GM18868 (cell line): ENCODE data around the gene ARF1.
"Not testable (repeated sequence)": the region's sequence is repeated elsewhere in the genome, so short reads cannot be mapped to it uniquely, and the experiment has no call there.

Experiments
- ATAC-seq: cut with Tn5 transposase; IDR thresholded peaks from one replicate; pipeline ENCODE4 v1.9.1; 2021; ENCODE audit warnings: mild to moderate bottlenecking, moderate library complexity; ENCODE audit not compliant: unreplicated experiment

The ARF1 gene

DNA sequence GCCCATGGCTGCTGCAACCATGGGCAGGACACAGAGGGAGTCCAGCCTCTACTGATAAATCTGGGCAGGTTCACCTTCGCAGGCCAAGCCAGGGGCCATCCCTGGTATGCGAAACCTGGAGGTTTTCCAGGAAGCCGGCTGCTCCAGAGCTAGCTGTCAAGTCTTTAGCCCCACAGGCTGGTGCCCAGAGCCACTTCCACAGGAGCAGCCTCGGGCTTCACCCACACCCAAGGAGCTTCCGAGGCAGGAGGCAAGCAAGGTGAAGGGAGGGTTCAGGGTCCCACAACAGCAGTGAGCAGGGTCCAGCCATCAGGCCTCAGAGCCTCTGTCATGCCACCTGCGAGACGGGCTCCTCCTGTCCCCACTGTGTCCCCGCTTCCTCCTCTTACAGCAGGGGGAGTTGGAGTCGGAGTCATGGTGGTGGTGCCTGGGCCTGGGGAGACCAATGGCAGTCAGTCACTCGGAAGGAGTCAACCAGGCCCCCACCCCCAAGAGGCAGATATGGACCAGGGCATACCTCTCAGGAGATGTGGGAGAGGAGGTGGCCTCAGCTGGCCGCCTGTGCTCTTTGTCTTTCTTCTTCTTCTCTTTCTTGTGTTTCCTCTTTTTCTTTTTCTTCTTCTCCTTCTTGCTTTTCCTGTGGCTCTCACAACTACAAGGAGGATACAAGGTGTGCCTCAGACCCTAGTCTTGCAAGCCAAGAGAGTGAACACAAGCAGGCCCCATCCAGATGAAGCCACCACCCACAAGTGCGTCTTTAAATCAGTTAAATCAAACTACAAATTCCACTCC is 18.5 kb downstream of the ARF1 start:
- no peak for ATAC-seq

DNA sequence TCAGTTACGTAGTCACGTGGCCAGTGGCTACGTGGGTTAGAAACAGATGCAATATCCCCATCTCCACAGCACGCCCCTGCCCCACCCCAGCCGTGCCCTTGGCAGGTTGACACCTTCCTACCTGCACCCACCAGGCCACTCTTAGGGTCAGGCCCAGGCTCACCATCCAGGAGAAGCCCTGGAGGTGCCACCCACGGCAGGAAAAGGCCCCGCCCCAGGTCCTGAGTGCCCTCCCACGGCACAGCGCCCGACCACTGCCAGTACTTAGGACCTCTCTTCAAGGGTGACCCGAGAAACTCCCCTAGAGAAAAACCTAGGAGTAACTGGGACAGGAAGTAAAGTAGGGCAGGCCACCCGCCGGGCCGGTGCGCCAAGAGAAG is 19.1 kb downstream of the ARF1 start:
- no peak for ATAC-seq

DNA sequence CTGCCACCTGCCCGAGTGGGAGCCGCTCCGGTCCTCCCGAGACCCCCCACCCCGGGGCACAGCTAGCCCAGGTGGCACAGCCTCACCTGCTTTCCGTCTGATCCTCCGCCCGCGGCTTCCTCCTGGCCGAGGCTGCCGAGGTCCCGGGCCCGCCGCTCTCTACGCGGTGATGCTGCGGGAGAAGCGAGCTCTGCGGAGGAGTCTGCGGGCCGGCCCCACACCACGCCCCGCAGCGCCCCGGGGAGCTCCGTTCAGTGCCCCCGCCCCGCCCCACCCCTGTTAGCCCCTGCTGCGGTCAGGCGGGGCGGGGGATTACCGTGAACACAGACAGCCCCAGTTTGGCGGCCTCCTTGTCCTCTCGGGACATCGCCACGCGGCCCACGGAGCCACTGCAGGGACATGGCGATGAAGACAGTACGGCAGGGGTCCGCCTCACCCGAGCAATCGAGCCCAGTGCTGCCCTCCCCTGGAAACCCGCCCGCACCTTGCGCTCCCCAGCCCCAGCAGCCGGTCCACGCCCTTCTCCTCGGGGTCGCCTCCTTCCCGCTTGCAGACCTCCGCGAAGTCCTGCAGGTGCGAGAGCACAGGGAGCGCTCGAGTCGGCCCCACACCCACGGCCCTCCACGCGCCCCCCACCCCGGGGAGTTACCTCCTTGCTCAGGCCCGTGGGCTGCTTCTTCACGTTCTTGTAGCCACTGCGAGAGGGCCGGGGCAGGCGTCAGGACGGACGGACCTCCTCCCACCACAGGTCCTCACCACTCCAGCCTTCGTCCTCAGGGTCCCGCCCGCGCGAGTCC is 19.7 kb downstream of the ARF1 start:
- ATAC-seq = peak; percentile 32

DNA sequence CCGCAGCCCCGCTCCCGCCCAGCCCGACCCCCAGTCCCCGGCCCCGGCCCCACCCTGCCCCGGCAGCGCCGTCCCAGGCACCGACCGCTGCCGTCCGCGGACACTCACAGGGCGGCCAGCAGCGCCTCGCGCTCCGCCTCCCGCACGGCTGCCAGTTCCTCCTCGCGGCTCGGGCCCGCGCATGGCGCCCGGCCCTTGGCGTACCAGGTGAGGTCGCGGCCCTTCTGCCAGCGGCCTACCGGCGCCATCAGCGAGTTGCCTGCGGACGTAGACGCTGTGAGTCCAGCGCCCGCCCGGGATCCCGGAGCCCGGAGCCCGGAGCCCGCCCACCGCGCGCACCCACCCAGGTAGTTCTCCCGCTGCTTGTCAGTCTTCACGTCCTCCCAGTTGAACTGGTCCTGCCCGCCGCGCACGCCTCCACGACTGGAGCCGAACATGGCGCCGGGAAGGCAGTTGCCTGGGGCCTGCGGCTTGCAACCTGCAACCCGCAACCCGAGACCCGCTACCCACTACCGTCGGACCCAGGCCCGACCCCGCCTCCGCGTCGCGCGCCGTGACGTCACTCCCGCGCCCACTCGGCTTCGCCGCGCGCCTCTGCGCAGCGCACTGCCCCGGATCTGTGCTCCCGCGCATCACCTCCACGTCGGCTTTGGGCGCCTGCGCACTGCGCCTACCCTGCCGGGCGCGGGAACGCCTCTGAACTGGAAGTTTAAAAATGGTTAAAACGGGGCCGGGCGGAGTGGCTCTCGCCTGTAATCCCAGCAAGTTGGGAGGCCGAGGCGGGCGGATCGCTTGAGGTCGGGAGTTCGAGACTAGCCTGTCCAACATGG is 20.5 kb downstream of the ARF1 start, which contains the start of gene C1orf35:
Gene C1orf35, minus strand, starts transcription at position 535 of the 830 bp plus-strand sequence. Its CDS starts 98 bp downstream, at position 437.
- ATAC-seq = peak; percentile 76

DNA sequence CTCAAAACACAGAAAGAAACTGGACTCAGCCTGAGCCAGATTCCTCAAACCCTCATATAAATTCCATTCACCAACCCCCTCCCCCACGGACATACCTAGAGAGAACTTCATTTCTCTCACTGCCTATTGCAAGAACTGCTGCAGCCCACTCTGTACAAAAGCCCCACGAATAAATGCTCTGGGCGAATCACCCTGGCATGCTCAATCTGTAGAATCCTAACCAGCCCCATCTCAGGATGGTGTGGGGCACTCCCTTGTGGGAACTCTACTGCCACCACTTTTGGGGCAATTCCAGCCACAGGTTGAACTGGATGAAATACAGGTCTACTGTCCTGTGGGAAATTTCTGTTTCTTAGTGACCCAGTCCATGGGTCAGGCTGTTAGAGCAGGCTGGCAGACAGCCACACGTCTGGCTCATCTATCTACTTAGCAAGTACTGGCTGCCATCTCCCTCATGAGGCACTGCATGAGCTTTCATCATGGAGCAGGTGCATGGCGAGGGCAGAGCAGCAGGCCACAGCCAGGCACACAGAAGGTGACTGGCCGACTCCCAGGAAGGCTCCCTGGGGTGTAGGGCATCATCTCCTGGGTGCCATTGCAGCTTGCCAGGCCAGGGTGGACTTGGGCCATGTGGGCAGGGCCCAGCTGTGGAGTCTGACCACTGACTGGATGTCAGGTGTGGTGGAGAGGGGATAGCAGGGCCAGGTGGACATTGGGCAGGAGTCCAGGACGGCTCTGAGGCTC is 22.2 kb downstream of the ARF1 start:
- ATAC-seq = no peak

DNA sequence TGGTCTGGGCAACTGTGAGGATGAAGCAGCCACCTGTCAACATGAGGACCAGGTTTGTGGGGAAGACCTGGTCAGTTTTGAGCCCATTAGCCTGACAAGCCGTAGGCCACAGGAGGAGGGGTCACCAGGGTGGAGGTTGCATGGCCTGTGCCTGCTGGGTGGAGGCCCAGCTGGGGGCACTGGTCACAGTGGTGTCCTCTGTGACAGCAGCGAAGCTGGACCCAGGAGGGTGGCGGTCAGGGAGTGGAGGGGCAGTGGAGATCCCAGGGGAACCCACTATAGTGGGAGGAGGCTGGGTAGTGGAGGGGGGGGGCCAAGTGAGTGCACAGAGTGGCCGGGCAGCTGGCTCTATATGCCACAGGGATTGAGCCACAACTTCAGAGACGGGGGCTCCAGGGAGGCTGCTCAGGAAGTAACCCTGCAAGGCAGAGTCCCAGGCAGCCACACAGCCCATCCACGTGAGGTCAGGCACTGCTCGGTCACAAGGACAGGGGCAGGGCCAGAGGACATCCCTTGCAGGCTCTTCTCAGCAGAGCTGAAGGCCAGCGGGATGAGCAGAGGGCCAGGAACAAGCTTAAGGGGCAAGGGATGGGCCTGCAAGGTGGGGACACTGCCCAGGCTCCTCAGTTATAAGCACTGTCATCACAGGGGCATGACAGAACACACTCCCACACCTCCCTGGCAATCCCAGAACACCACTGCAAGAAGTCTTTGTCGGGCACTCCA is 22.9 kb downstream of the ARF1 start:
- no peak for ATAC-seq

DNA sequence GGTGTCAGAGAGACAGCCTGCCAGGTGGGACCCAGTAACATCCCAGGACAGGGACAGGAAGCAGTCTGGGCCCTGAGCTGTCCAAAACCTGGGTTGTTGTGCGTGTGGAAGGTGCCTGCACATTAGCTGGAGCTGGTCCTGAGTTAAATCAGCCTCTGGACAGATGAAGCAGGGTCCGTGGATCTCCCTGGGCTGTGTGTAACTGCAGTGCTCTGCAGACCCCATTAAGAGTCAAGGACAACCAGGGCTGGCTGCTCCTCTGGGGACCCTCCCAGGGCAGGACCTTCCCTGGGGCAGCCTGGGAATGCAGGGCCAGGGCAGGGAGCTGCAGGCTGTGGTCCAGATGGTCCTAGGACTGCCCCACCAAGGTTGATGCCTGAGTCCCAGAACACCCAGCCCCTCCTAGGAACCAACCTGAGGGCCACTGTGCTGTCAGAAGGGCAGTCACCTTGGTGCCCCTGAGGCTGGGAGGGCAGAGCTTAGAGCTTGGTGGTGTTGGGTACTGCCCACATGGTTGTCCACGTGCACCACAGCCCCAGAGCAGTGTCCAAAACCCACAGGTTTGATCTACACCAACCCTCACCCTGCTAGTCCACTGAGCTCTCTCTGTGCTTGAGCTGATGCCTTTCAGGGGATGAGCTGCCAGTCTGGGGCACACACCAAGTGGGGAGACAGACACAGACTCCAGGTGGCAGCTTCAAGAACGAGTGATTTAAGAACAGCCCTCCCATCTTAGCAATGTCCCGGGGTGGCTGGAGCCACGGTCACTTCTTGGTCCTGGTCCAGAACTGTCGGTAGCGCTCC is 23.7 kb downstream of the ARF1 start:
- no peak for ATAC-seq

DNA sequence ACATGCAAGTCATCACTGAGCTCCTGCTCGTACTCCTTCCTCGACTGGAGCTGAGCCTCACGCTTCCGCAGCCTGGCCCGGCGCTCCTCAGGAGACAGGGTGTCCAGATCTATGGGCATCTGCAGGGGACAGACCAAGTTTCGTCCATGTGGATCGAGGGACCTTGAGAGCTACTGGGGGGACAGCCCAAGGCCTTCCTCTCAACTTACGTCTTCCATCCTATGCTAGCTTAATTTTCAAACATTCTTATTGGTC is 24.2 kb downstream of the ARF1 start:
- ATAC-seq = no peak

DNA sequence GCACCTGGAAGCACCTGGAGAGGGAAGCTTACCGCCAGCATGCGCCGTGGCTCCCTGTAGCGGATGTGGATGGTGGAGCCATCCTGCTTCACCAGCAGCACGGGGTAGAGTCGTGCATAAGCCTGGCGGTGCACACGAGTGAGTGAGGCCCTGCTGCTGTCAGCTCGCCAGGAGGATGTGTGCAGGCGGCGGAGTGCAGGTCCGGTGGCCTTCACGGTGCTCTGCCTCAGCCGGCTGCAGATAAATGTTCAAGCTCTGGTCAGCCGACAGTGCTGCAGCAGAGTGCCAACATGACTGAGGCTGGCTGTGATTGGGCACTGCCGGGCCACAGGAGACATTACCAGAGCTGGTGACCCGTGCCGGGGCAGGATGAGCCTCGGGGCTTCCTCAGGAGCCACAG is 25.1 kb downstream of the ARF1 start:
- ATAC-seq = no peak

DNA sequence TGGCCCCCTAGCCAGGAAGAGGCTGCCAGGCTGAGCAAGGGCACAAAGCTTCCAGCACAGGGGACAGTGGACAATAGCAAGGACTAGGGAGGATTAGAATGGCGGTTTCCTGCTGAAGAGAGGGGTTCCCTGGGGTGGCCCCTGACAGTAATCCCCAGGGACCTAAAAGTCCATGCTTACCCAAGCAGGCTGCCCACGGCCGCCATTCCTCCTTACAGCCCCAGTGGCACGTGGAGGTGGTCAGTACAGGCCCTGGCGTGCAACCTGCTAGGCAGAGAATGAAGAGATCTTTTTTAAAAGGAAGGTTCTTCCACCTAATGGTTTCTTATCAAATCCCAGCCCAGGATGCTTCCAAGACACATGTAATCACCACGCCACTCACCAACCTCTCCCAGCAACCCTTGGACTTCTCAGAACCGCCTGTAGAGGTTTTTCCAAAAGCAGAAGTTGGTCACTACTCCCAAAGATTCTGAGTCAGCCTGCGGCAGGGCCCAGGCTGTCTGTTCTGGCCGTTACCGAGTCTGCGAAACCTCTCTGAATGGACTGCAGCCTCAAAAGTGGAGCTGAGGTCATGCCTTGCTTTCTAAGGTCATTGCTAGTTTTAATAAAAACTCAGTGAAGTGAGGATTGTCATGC is 25.7 kb downstream of the ARF1 start:
- no peak for ATAC-seq

DNA sequence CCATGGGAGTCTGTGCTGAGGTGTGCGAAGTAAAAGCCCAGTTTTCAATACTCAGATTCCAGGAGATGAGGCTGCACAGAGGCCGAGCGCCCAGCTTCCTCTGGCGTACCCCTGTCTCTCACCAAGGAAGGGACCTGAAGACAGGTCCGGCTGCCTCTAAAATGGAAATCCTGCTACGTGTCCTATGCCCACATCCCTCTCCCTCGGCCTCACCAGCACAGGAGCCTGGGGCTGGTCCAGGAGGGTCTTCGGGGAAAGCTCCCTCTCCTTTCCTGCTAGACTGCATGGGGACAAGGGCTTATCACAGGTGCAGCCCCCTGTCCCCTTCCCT is 26.2 kb downstream of the ARF1 start:
- ATAC-seq = no peak

DNA sequence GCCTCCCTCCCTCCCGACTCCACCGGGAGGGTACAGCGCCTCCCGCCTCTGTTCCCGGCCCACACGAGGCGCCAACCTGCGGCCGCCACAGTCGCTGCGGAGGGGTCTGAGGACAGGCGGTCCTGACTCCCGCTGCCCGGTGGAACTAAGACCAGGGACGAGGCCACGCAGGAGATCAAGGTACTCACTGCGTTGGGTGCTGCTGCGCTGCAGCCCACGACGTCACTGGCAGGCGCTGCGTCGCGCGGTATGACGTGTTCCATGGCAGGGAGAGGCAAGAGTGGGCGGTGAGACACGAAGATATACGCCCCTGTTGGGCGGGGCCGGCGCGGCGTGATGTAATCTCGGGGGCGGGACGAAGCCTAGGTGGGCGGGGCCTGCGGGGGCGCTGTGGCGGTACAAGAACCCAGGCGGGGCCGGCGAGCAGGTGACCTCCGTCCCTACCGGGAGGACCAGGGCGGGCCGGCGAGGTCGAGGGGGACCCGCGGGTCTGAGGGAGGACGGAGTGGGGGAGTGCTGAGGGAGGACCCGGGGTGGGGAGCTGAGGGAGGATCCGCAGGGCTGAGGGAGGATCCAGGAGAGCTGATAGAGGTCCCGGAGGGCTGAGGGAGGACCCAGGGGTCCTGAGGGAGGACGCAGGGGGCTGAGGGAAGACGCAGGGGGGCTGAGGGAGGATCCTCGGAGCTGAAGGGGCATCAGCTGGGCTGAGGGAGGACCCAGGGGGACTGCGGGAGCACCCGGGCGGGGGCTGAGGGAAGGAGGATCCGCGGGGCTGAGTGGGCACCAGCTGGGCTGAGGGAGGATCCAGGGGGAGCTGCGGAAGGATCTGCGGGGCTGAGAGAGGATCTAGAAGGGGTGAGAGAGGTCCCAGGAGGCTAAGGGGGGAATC is 26.8 kb downstream of the ARF1 start, which contains the start of gene MRPL55:
Gene MRPL55, minus strand, starts transcription at position 227 of the 889 bp plus-strand sequence. CDS start 1,039 bp downstream, outside the sequence.
- peak; percentile 86 for ATAC-seq

DNA sequence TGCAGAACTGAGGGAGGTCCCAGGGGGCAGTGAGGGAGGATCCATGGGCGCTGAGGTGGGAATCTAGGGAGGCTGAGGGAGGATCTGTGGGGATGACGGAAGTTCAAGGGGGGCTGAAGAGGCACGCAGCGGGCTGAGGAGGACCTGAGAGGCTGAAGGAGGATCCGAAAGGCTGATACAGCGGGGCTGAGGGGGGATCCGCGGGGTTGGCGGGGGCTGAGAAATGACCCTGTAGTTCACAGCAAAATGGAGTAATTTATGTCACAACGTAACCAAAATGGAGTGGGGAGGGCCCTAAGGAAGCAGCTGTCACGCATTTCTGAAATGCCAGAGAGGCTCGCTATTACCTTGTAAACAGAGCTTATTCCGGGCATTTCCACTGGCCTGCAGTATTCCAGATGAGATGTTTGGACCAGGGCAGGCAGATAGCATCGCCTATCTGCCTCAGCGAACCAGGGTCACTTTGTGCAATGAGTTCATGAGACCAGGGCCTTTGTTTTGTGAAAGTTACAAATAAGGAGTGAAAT is 27.5 kb downstream of the ARF1 start:
- peak; percentile 14 for ATAC-seq

DNA sequence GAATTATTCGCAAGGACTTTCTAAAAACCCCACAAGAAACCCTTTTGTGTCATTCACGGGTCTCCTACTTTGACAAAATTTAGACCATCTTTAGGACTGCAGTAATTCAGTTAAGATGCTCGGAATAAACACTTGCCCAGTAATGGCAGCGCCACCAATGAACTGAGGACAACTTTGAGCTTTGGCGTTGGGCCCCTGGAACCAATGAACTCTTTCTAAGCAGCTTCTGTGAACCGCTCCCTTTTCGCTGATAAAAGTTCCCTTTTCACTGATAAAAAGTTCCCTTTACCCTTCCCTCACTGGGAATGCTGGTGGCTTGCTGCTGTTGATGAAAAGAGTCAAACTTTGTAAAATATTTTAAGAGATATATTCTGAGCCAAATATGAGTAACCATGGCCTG is 28.0 kb downstream of the ARF1 start:
- no peak for ATAC-seq

DNA sequence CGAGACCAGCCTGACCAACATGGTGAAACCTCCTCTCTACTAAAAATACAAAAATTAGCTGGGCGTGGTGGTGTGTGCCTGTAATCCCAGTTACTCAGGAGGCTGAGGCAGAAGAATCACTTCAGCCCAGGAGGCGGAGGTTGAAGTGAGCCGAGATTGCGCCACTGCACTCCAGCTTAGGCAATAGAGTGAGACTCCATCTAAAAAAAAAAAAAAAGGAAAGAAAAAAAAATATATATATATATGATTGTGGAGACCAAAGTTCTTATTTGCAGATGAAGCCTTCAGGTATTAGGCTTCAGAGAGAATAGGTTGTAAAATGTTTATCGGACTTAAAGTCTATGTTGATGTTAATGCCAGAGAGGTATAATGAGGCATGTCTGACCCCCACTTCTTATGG is 28.8 kb downstream of the ARF1 start:
- not testable (repeated sequence) for ATAC-seq

DNA sequence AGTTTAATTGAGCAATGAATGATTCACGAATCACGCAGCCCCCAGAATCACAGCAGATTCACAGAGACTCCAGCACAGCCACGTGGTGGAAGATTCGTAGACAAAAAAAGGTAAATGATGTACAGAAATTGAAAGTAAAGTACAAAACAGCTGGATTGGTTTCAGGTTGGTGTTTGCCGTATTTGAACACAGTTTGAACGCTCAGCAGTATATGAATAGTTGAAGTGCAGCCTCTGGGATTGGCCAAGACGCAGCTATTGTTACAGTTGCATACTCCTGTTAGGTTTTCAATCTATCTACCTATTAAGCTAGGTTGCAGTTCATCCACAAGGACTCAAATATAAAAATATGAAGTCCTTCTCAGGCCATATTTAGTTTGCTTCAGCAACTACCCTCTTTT is 29.7 kb downstream of the ARF1 start:
- no peak for ATAC-seq

DNA sequence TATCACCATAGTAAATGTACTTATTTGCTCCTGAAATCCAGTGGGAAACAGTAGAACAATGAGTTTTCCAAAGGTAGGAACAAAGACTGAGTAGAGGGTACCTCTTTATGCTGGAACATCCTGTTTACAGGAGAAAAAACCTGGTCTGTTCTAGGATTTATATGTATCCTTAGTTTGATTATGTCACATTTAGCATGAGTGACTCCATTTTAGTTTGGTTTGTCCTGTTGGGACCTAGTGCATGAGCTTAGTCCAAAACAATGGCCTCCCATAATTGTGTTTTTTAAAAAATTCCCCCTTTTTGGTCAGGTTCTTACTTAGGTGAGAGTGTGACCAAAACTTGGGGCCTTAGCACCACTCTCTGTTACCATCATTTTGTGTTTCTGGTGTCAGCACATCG is 30.1 kb downstream of the ARF1 start:
- no peak for ATAC-seq

DNA sequence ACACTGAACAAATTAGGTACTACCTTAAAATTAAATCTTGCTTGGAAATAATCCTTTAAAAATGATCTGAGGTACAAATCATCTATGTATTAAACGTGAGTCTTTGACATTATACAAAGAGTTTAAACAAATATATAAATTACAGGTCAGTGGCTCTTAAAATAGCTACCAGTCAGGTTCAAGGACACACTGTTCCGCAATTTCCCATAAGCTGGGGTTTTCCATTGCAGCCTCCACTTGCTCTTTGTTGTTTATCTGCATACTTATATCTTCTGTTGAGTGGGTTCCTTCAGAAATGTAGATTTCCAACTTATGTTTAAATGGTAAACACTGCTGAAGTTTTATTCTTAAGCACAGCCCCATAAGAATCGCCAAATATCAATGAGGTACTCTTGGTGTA is 32.3 kb downstream of the ARF1 start:
- ATAC-seq = no peak
